Sigmoid colon (tissue), 7 donors: ENCODE data around the gene SLC36A2. TPM values are rescaled to one million over a fixed set of nuclear protein-coding genes. Genes with fewer than 3 reads are reported as not detected.

Source experiments
- DNase-seq: peaks from one replicate; pipeline ENCODE4 v3.0.0-alpha.2; 2019
- H3K27ac ChIP-seq, 4 donors: fragments of 200-600 bp; sonication (generic); one replicate each; pipeline ENCODE4 v1.5.1; 2016 to 2019; ENCODE audit warnings: mild to moderate bottlenecking in 1 of 4
- H3K27me3 ChIP-seq, 3 donors: fragments of 200-600 bp; sonication (generic); one replicate each; pipeline ENCODE4 v1.5.1; 2019; ENCODE audit warnings: mild to moderate bottlenecking in 1 of 3
- H3K36me3 ChIP-seq, 4 donors: fragments of 200-600 bp; sonication (generic); one replicate each; pipeline ENCODE4 v1.5.1; 2016 to 2019
- H3K4me1 ChIP-seq, 4 donors: fragments of 200-600 bp; sonication (generic); one replicate each; pipeline ENCODE4 v1.5.1; 2017 to 2019
- H3K4me3 ChIP-seq, 4 donors: fragments of 200-600 bp; sonication (generic); one replicate each; pipeline ENCODE4 v1.5.1; 2017 to 2019; ENCODE audit warnings: mild to moderate bottlenecking in 2 of 4, moderate library complexity in 1 of 4
- H3K9me3 ChIP-seq, 4 donors: fragments of 200-600 bp in 3 of 4; sonication (generic) in 3 of 4; one replicate each; pipeline versions ENCODE4 v1.5.1 to v1.6.1; 2013 to 2019
- CTCF ChIP-seq, 4 experiments: fragments of 450-650 bp in 3 of 4; fragments of 200-600 bp in 1 of 4; IDR thresholded peaks; one replicate each; pipeline ENCODE4 v1.5.1; 2016 to 2019; ENCODE audit warnings: antibody characterized with exemption in 4 of 4, mild to moderate bottlenecking in 3 of 4, moderate library complexity in 2 of 4
- EP300 ChIP-seq, 4 donors: sonication (generic); formaldehyde crosslinking; IDR thresholded peaks; one replicate each; pipeline ENCODE4 v1.6.1; 2017; ENCODE audit warnings: antibody characterized with exemption in 4 of 4
- POLR2A ChIP-seq, 2 donors: fragments of 450-650 bp; IDR thresholded peaks; one replicate each; pipeline ENCODE4 v1.6.1; 2016; ENCODE audit warnings: antibody characterized with exemption in 2 of 2, mild to moderate bottlenecking in 2 of 2, moderate library complexity in 2 of 2
- POLR2AphosphoS5 ChIP-seq, 4 donors: sonication (generic); formaldehyde crosslinking; IDR thresholded peaks; one replicate each; pipeline ENCODE4 v1.6.1; 2017; ENCODE audit warnings: antibody characterized with exemption in 4 of 4
- whole genome bisulfite sequencing, 2 donors: extraction: QIAGEN DNeasy Blood & Tissue Kit; methylation state at CpG; one replicate each; pipeline ENCODE4 v1.1.7; 2013; 5-methylcytosine and 5-hydroxymethylcytosine counted together
- intact Hi-C: fragments of 100-400 bp; cut with DNase I; formaldehyde crosslinking; loops from one replicate; pipeline ENCODE4 v1.15.1; 2023
- polyA plus RNA-seq, 3 donors: library from polyadenylated mRNA; stranded (reverse); fragments of 200-250 nt; gene quantifications; one replicate each; pipeline ENCODE4 v1.2.3, GENCODE V29; 2013
- total RNA-seq, 4 donors: library from RNA; depleted of rRNA; stranded (reverse); fragments of >200 nt; gene quantifications; one replicate each; pipeline ENCODE4 v1.1.0, GENCODE V29; 2016
- donor health status: healthy with polysubstance abuse.
- donor health status: Bipolar disorder and iron deficiency.
- donor health status: healthy.

The SLC36A2 gene
- total and polyA plus RNA-seq, 7 donors: not detected

- Histone ChIP-seq H3K4me3 (no peak overlapping the region), H3K27me3 (no peaks in the 10 kb centered on the region), H3K9me3 (no peaks in the 10 kb centered on the region), H3K36me3 (no peaks in the 10 kb centered on the region), H3K27ac (no peak overlapping the region), H3K4me1 (no peaks in the 10 kb centered on the region)
- WGBS, 2 donors: 11 to 69% methylated on average over 5 of the region's 5 CpGs
- TF ChIP-seq POLR2AphosphoS5 (IDR thresholded peaks at IDR 0.05) (no peak), EP300 (IDR thresholded peaks at IDR 0.05) (no peak), CTCF (IDR thresholded peaks at IDR 0.05) (no peak), POLR2A (IDR thresholded peaks at IDR 0.05) (no peak)
- intact Hi-C loops: no loop called here
- DNase-seq: no peak
Observed at GRCh38 chr5:151295138-151295537, 52.2 kb downstream of the SLC36A2 start.

DNA sequence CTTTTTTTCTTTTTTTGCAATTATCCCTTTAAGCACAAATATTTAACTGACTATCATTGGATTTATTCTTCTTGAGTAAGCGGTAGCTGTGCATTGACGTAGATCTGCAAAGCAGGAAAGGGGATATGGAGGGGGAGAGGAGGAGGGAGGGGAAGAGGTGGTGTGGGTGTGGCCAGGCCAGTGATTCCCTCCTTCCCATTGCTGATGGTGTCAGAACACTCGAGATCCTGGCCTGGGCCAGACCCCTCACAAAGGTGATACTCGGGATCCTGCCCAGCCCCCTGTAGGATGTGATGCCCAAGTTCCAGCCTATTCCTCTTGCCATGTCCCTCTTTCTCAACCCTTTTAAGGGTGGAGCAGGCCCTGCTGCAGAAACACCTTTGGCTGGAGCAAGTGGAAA, 53.7 kb downstream of the SLC36A2 start:
- H3K9me3 ChIP-seq: no peaks in the 10 kb centered on the region
- intact Hi-C loops: no loop called here
- no peak overlapping the region for H3K27ac ChIP-seq
- no peak for DNase-seq
- no peaks in the 10 kb centered on the region for H3K36me3 ChIP-seq
- no peaks in the 10 kb centered on the region for H3K27me3 ChIP-seq
- no peak for TF ChIP-seq EP300 (IDR thresholded peaks at IDR 0.05)
- TF ChIP-seq POLR2A (IDR thresholded peaks at IDR 0.05): no peak
- TF ChIP-seq CTCF (IDR thresholded peaks at IDR 0.05): no peak
- no peak for TF ChIP-seq POLR2AphosphoS5 (IDR thresholded peaks at IDR 0.05)
- 53 to 63% methylated on average over 4 of the region's 4 CpGs for WGBS, 2 donors
- H3K4me3 ChIP-seq: no peak overlapping the region
- no peaks in the 10 kb centered on the region for H3K4me1 ChIP-seq

DNA sequence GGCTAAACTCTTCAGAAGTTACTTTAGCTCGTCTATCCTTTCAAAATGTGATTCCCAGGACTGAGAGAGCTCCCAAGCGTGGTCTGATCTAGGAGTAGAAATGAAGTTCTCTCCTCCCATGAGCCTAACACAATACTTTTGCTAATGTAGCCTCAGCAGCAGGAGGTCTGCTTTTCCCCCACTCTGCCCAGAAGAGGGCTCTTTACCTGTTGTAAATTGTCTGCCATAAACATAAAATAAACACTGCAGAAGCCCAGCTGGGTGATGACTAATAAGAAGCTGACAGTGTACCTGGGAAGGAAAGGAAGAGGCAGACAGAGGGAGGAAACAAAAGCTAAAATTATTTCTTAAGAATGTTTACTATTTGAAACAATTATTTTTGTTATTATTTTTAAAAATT, 59.2 kb downstream of the SLC36A2 start:
- H3K4me1 ChIP-seq: no peaks in the 10 kb centered on the region
- H3K27me3 ChIP-seq: no peaks in the 10 kb centered on the region
- no peak for DNase-seq
- H3K4me3 ChIP-seq: no peak overlapping the region
- H3K27ac ChIP-seq: no peak overlapping the region
- H3K9me3 ChIP-seq: no peaks in the 10 kb centered on the region
- TF ChIP-seq EP300 (IDR thresholded peaks at IDR 0.05): no peak
- no peak for TF ChIP-seq POLR2AphosphoS5 (IDR thresholded peaks at IDR 0.05)
- TF ChIP-seq POLR2A (IDR thresholded peaks at IDR 0.05): no peak
- no peak for TF ChIP-seq CTCF (IDR thresholded peaks at IDR 0.05)
- H3K36me3 ChIP-seq: no peaks in the 10 kb centered on the region
- WGBS, 2 donors: 47 to 58% methylated on average over 2 of the region's 2 CpGs
- intact Hi-C loops: no loop called here

DNA sequence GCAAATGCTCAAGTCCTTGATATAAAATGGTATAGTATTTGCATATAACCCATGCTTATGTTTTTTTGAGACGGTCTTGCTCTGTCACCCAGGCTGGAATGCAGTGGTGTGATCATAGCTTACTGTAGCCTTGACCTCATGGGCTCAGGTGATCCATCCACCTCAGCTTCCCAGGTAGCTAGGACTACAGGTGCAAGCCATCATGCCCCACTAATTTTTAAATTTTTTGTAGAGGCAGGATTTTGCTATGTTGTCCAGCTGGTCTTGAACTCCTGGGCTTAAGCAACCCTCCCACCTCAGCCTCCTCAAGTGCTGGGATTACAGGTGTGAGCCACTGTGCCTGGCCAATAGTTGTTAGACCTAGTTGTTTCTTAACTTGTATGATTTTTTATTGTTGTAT, 61.1 kb downstream of the SLC36A2 start:
- no peaks in the 10 kb centered on the region for H3K36me3 ChIP-seq
- TF ChIP-seq POLR2AphosphoS5 (IDR thresholded peaks at IDR 0.05) (no peak), EP300 (IDR thresholded peaks at IDR 0.05) (no peak), POLR2A (IDR thresholded peaks at IDR 0.05) (no peak), CTCF (IDR thresholded peaks at IDR 0.05) (no peak)
- intact Hi-C loops: no loop called here
- no peak for DNase-seq
- no peak overlapping the region for H3K4me3 ChIP-seq
- 84 to 87% methylated on average over 1 of the region's 1 CpG for WGBS, 2 donors
- H3K27ac ChIP-seq: no peak overlapping the region
- H3K9me3 ChIP-seq: no peaks in the 10 kb centered on the region
- no peaks in the 10 kb centered on the region for H3K4me1 ChIP-seq
- H3K27me3 ChIP-seq: no peaks in the 10 kb centered on the region

GRCh38 chr5:151285683-151286082, 61.7 kb downstream of the SLC36A2 start:
- Histone ChIP-seq H3K27me3 (no peaks in the 10 kb centered on the region), H3K4me1 (no peaks in the 10 kb centered on the region), H3K27ac (no peak overlapping the region), H3K36me3 (no peaks in the 10 kb centered on the region), H3K9me3 (no peaks in the 10 kb centered on the region), H3K4me3 (no peak overlapping the region)
- no peak for TF ChIP-seq CTCF (IDR thresholded peaks at IDR 0.05)
- DNase-seq: no peak
- WGBS, 2 donors: 84 to 87% methylated on average over 5 of the region's 5 CpGs
- intact Hi-C loops: no loop called here
